Caco-2 (cell line): Measurements from ENCODE around the gene BMP7. TPM values are rescaled to one million over a fixed set of nuclear protein-coding genes. Genes with fewer than 3 reads are reported as not detected.

ENCODE experiments used
- BruUV-seq: library from RNA; stranded (reverse); fragments of 400-500 nt; replicated peaks from 2 replicates; lab custom pipeline; 2021; lab: Mats Ljungman, UMichigan
- CTCF ChIA-PET: fragments of 300-600 bp; sonication (Branson Sonifier 250); formaldehyde crosslinking; loops from one replicate; lab custom pipeline; 2022; ENCODE audit warnings: antibody characterized with exemption; lab: Charles Lee
- POLR2A ChIA-PET: fragments of 300-600 bp; sonication (Branson Sonifier 250); formaldehyde crosslinking; loops from one replicate; lab custom pipeline; 2022; ENCODE audit warnings: antibody characterized with exemption; lab: Charles Lee
- DNase-seq, 2 experiments: peaks; one replicate each; pipeline versions ENCODE4 v3.0.0 to v3.0.0-alpha.2; 2020 to 2022
- H3K27me3 ChIP-seq: replicated peaks from 2 replicates; pipeline ENCODE4 v1.6.0; 2011; ENCODE audit warnings: low read length; ENCODE audit not compliant: control insufficient read depth, insufficient read depth
- H3K36me3 ChIP-seq: 2 replicates; pipeline ENCODE4 v1.5.1; 2011; ENCODE audit warnings: low read length; ENCODE audit not compliant: control insufficient read depth, insufficient read depth
- H3K4me1 ChIP-seq: fragments of 250-450 bp; sonication (Bioruptor Pico); 2 replicates; pipeline ENCODE4 v1.5.1; 2020; ENCODE audit warnings: mild to moderate bottlenecking
- H3K4me3 ChIP-seq: 2 replicates; pipeline ENCODE4 v1.5.1; 2011; ENCODE audit warnings: low read depth, mild to moderate bottlenecking, control low read depth, low read length
- H3K9me3 ChIP-seq: fragments of 250-450 bp; sonication (Bioruptor Pico); 2 replicates; pipeline ENCODE4 v1.5.1; 2020; ENCODE audit warnings: mild to moderate bottlenecking, moderate library complexity
- H3K27ac Mint-ChIP-seq: one replicate; pipeline ENCODE4 v1.8.0; 2022; ENCODE audit warnings: mixed read lengths; ENCODE audit not compliant: unreplicated experiment
- H3K27me3 Mint-ChIP-seq: one replicate; pipeline ENCODE4 v1.8.0; 2022; ENCODE audit warnings: mixed read lengths; ENCODE audit not compliant: insufficient read depth, unreplicated experiment
- H3K36me3 Mint-ChIP-seq: one replicate; pipeline ENCODE4 v1.8.0; 2022; ENCODE audit warnings: mild to moderate bottlenecking, mixed read lengths; ENCODE audit not compliant: insufficient read depth, unreplicated experiment
- H3K4me1 Mint-ChIP-seq: one replicate; pipeline ENCODE4 v1.8.0; 2022; ENCODE audit warnings: low read depth, mixed read lengths; ENCODE audit not compliant: unreplicated experiment
- H3K4me3 Mint-ChIP-seq: one replicate; pipeline ENCODE4 v1.8.0; 2022; ENCODE audit warnings: mild to moderate bottlenecking, moderate library complexity, mixed read lengths; ENCODE audit not compliant: unreplicated experiment
- H3K9me3 Mint-ChIP-seq: one replicate; pipeline ENCODE4 v1.8.0; 2022; ENCODE audit warnings: mixed read lengths; ENCODE audit not compliant: unreplicated experiment
- intact Hi-C: fragments of 100-400 bp; cut with micrococcal nuclease; formaldehyde crosslinking; loops from one replicate; pipeline ENCODE4 v1.10.0; 2022; ENCODE audit not compliant: unreplicated experiment
- total RNA-seq: library from RNA; stranded (reverse); gene quantifications from 2 replicates; pipeline ENCODE4 v1.2.3, GENCODE V29; 2022
- TF ChIP-seq, protein P1 (sequence below), 2 experiments: fragments of 200-600 bp in 1 of 2; IDR thresholded peaks; 1 replicate in 1 of 2; 2 replicates in 1 of 2; pipeline versions ENCODE4 v1.5.1 to v1.8.0; 2011 to 2022; ENCODE audit warnings: antibody characterized with exemption in 1 of 2, control low read depth in 1 of 2, inconsistent platforms in 1 of 2, low read depth in 1 of 2, low read length in 1 of 2, mild to moderate bottlenecking in 1 of 2, moderate library complexity in 1 of 2; ENCODE audit not compliant: insufficient read depth in 1 of 2, severe bottlenecking in 1 of 2, unreplicated experiment in 1 of 2

BMP7 gene
- total RNA-seq, 1 experiment from 2014 or later, result 317 TPM

DNA sequence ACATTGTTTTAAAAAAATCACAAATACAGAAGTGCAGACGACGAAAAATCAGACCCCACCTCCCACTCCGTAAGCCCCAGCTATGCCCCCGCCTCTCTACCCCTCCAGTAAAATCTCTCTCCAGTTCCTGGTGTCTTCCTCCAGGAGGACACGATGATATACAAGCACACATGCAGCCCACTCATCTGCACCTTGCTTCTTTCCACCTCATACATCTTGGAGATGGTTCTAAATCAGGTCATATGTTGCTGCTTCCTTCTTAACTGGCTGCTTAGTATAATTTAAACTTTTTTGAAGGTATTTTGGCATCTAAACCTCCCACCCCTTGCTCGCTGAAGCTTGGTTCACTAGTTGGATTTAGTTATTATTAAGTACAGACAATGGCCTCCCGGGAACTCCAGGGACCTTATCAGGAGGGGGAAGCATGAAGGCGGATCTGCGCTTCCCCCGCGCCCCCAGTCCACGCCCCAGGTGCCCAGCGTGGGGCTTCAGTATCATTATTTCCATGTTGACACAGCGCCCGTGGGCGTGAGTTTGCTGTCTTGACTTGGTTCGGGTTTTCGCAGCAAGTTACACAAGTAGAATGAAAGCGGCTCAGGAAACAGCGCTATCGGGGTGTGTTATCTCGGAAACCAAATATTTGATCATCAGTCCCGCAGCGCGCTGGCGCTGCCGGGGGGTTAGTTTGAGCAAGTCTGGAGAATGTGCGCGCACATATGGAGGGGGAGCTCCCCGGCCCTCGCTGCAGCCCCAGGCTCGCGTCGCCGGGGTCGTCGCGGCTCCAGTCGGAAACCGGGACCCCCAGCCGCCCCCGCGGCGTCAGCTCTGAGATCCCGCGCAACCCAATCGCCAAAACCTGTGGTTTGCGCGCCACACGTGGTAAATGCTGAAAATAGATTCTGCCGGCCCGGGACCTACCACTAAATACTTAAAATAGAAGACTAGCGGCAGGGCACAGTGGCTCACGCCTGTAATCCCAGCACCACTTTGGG lies 2.3 kb downstream of the BMP7 start:
- no TSS peak for BruUV-seq
- Histone ChIP-seq H3K27me3 (no peaks in the 10 kb centered on the region), H3K36me3 (no peaks in the 10 kb centered on the region), H3K4me1 (peaks cover 34% of the 10 kb centered on the region), H3K4me3 (peak overlapping the region; percentile 94), H3K9me3 (no peaks in the 10 kb centered on the region)
- peak; percentile 92 to 93 for DNase-seq
- intact Hi-C loops, result loop anchor here (1.0 to 2.0 kb wide), 7 partner anchors 11 to 171 kb away; no protein-coding TSS in a partner anchor
- no peaks in the 10 kb centered on the region for H3K27me3 Mint-ChIP-seq
- CTCF ChIA-PET, result interaction anchor here (0.6 to 6.1 kb wide), 18 partner anchors 11 to 286 kb away, joined by 3 to 74 read pairs (median 4); no protein-coding TSS in a partner anchor
- H3K36me3 Mint-ChIP-seq, result peaks cover 52% of the 10 kb centered on the region
- H3K9me3 Mint-ChIP-seq, result no peaks in the 10 kb centered on the region
- TF ChIP-seq, protein P1, sequence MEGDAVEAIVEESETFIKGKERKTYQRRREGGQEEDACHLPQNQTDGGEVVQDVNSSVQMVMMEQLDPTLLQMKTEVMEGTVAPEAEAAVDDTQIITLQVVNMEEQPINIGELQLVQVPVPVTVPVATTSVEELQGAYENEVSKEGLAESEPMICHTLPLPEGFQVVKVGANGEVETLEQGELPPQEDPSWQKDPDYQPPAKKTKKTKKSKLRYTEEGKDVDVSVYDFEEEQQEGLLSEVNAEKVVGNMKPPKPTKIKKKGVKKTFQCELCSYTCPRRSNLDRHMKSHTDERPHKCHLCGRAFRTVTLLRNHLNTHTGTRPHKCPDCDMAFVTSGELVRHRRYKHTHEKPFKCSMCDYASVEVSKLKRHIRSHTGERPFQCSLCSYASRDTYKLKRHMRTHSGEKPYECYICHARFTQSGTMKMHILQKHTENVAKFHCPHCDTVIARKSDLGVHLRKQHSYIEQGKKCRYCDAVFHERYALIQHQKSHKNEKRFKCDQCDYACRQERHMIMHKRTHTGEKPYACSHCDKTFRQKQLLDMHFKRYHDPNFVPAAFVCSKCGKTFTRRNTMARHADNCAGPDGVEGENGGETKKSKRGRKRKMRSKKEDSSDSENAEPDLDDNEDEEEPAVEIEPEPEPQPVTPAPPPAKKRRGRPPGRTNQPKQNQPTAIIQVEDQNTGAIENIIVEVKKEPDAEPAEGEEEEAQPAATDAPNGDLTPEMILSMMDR (IDR thresholded peaks at IDR 0.05; ENCODE audit: insufficient read depth in 1 of 2, low read depth in 1 of 2, low read length in 1 of 2, severe bottlenecking in 1 of 2, unreplicated experiment in 1 of 2), result no peak
- H3K4me1 Mint-ChIP-seq, result peaks cover 61% of the 10 kb centered on the region
- H3K27ac Mint-ChIP-seq, result peak overlapping the region; percentile 75
- H3K4me3 Mint-ChIP-seq, result peak overlapping the region; percentile 93
- POLR2A ChIA-PET, result interaction anchor here (1.2 to 2.0 kb wide), 6 partner anchors 19 to 68 kb away, joined by 4 to 18 read pairs (median 5); no protein-coding TSS in a partner anchor

DNA sequence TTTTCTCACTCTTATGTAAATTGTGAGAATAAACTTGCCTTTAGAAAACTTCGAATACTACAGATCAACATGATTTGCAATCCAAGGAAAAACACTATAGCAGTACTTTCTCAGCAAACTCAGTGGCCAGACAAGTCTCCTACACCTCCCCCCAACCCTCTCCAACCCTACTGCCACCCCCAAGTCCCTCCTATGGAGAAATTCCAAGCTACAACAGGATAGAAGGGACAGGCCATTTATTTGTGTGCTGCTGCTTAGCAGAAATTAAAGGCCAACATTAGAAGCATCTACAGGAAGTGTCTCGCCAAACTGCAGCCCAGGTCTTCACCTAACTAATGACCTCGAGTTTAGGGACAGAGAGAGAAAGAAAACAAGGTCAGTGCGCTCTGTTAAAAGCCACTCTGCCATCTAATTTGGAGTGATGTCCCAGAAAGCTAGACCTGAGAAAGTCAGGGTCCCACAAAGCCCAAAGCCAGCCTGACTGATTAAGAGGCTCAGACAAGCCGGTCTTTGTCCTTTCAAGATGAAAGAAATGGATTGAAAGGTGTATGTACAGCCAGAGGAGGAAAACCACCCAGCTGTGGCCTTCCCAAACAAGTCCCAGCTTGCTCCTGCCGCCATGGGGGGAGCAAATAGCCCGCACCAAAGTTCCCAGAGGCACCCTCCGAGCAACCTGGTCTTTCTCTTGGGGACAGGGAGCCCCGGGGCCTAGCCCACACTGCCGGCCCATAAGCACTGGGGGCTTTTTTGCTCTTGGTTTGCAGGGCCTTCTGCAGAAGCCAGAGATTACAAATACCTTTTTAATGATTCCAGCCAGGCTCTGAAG lies 3.4 kb downstream of the BMP7 start:
- no peaks in the 10 kb centered on the region for H3K27me3 ChIP-seq

More for the DNA sequence above, 3.4 kb downstream of the BMP7 start:
- peaks cover 42% of the 10 kb centered on the region for H3K4me1 ChIP-seq
- H3K4me3 Mint-ChIP-seq, result peak overlapping the region; percentile 93
- no peaks in the 10 kb centered on the region for H3K9me3 ChIP-seq
- intact Hi-C loops, result no loop called here
- H3K4me3 ChIP-seq, result no peak overlapping the region
- H3K9me3 Mint-ChIP-seq, result no peaks in the 10 kb centered on the region
- H3K36me3 Mint-ChIP-seq, result peaks cover 63% of the 10 kb centered on the region
- peaks cover 62% of the 10 kb centered on the region for H3K4me1 Mint-ChIP-seq
- peak overlapping the region; percentile 75 for H3K27ac Mint-ChIP-seq
- TF ChIP-seq, protein P1 (IDR thresholded peaks at IDR 0.05; ENCODE audit: insufficient read depth in 1 of 2, low read depth in 1 of 2, low read length in 1 of 2, severe bottlenecking in 1 of 2, unreplicated experiment in 1 of 2), result no peak
- BruUV-seq, result no TSS peak
- CTCF ChIA-PET, result interaction anchor here (0.5 to 6.1 kb wide), 13 partner anchors 10 to 1388 kb away, joined by 3 to 74 read pairs (median 4); partner anchors contain the start of genes SPO11 and STX16
- H3K36me3 ChIP-seq, result no peaks in the 10 kb centered on the region
- no peaks in the 10 kb centered on the region for H3K27me3 Mint-ChIP-seq
- no peak for DNase-seq
- POLR2A ChIA-PET, result interaction anchor here (0.6 kb wide), 1 partner anchor 652 kb away, joined by 3 read pairs; no protein-coding TSS in a partner anchor
